GM12875 (cell line): Measurements from ENCODE around the gene SNAPC4.

Experiments used
- H3K4me3 ChIP-seq: one replicate; pipeline ENCODE4 v1.5.1; 2011; ENCODE audit warnings: low read depth, low read length, control low read depth
- CTCF ChIP-seq: IDR thresholded peaks from 2 replicates; pipeline ENCODE4 v1.5.1; 2011; ENCODE audit warnings: low read depth, mild to moderate bottlenecking, control low read depth, inconsistent platforms, low read length, moderate library complexity, borderline replicate concordance; ENCODE audit not compliant: insufficient read depth

Gene SNAPC4

GRCh38 chr9:136359774-136360718, 39.9 kb downstream of the SNAPC4 start:
- TF ChIP-seq CTCF = no peak
- H3K4me3 ChIP-seq = no peak overlapping the region

- no peak overlapping the region for H3K4me3 ChIP-seq
These were observed 41.1 kb downstream of the SNAPC4 start for GRCh38 chr9:136358888-136359287.

GRCh38 chr9:136358016-136358415, 42.0 kb downstream of the SNAPC4 start:
- H3K4me3 ChIP-seq = no peak overlapping the region
- no peak for TF ChIP-seq CTCF

More at GRCh38 chr9:136358888-136359287, 41.1 kb downstream of the SNAPC4 start:
- TF ChIP-seq CTCF = no peak

- no peak overlapping the region for H3K4me3 ChIP-seq
- TF ChIP-seq CTCF = no peak
These were observed 42.7 kb downstream of the SNAPC4 start for GRCh38 chr9:136357202-136357725.

- no peak overlapping the region for H3K4me3 ChIP-seq
- TF ChIP-seq CTCF = no peak
These were observed 44.1 kb downstream of the SNAPC4 start for GRCh38 chr9:136355616-136356557.

GRCh38 chr9:136354592-136355085, 45.3 kb downstream of the SNAPC4 start:
- TF ChIP-seq CTCF = no peak
- H3K4me3 ChIP-seq = no peak overlapping the region
